ENCODE measurements around the gene STXBP5. TPM values are rescaled to one million over a fixed set of nuclear protein-coding genes. Genes with fewer than 3 reads are reported as not detected.
"Not testable (repeated sequence)": the region's sequence is repeated elsewhere in the genome, so short reads cannot be mapped to it uniquely, and the experiment has no call there.

Gene STXBP5
- total RNA-seq, 4 donors from 2014 or later: 46.7 to 60.5 (median 50.6) TPM

GRCh38 chr6:147366290-147366689, 162.1 kb downstream of the STXBP5 start:
- intact Hi-C loops (cut with DNase I; ENCODE audit: low total_unique reads): no loop called here

GRCh38 chr6:147371325-147371724, 167.1 kb downstream of the STXBP5 start:
- no peak overlapping the region for H3K4me3 ChIP-seq (ENCODE audit: low read depth, poor library complexity, severe bottlenecking)
- DNase-seq (ENCODE audit: low spot score in 2 of 2): no peak
- intact Hi-C loops (cut with DNase I; ENCODE audit: low total_unique reads): no loop called here
- TF ChIP-seq CTCF (IDR thresholded peaks at IDR 0.05) (no peak), POLR2A (IDR thresholded peaks at IDR 0.05) (no peak)

More at GRCh38 chr6:147366290-147366689, 162.1 kb downstream of the STXBP5 start:
- TF ChIP-seq CTCF (IDR thresholded peaks at IDR 0.05): no peak
- TF ChIP-seq POLR2A (IDR thresholded peaks at IDR 0.05): no peak
- no peak for DNase-seq (ENCODE audit: low spot score in 2 of 2)
- H3K4me3 ChIP-seq (ENCODE audit: low read depth, poor library complexity, severe bottlenecking): no peak overlapping the region

- no peak for TF ChIP-seq CTCF (IDR thresholded peaks at IDR 0.05)
- no peak for TF ChIP-seq POLR2A (IDR thresholded peaks at IDR 0.05)
- 89 to 94% methylated on average over 1 of the region's 1 CpG for WGBS, 2 donors
- no peak overlapping the region for H3K4me3 ChIP-seq (ENCODE audit: low read depth, poor library complexity, severe bottlenecking)
Observed at GRCh38 chr6:147372806-147373205, 168.6 kb downstream of the STXBP5 start.

GRCh38 chr6:147378819-147379218, 174.6 kb downstream of the STXBP5 start:
- TF ChIP-seq CTCF (IDR thresholded peaks at IDR 0.05) (no peak), POLR2A (IDR thresholded peaks at IDR 0.05) (no peak)

More at GRCh38 chr6:147372806-147373205, 168.6 kb downstream of the STXBP5 start:
- DNase-seq (ENCODE audit: low spot score in 2 of 2): no peak
- intact Hi-C loops (cut with DNase I; ENCODE audit: low total_unique reads): no loop called here

GRCh38 chr6:147380841-147381240, 176.6 kb downstream of the STXBP5 start:
- H3K4me3 ChIP-seq (ENCODE audit: low read depth, poor library complexity, severe bottlenecking); DNase-seq (ENCODE audit: low spot score in 2 of 2); intact Hi-C loops (cut with DNase I; ENCODE audit: low total_unique reads): not testable (repeated sequence)
- 95 to 96% methylated on average over 3 of the region's 3 CpGs for WGBS, 2 donors

More at GRCh38 chr6:147378819-147379218, 174.6 kb downstream of the STXBP5 start:
- no peak for DNase-seq (ENCODE audit: low spot score in 2 of 2)
- H3K4me3 ChIP-seq (ENCODE audit: low read depth, poor library complexity, severe bottlenecking): no peak overlapping the region
- WGBS, 2 donors: 100% methylated on average over 1 of the region's 1 CpG
- intact Hi-C loops (cut with DNase I; ENCODE audit: low total_unique reads): no loop called here

GRCh38 chr6:147381712-147382111, 177.5 kb downstream of the STXBP5 start:
- TF ChIP-seq CTCF (IDR thresholded peaks at IDR 0.05) (no peak), POLR2A (IDR thresholded peaks at IDR 0.05) (no peak)
- WGBS, 2 donors: 81 to 82% methylated on average over 3 of the region's 3 CpGs
- H3K4me3 ChIP-seq (ENCODE audit: low read depth, poor library complexity, severe bottlenecking): no peak overlapping the region
- no peak for DNase-seq (ENCODE audit: low spot score in 2 of 2)
- intact Hi-C loops (cut with DNase I; ENCODE audit: low total_unique reads): no loop called here

Data from lower leg skin (tissue), 4 donors.